ENCODE data around the gene THAP7.

Gene THAP7

GRCh38 chr22:21031545-21032036 is 29.7 kb upstream of the THAP7 start:
- no peaks in the 10 kb centered on the region for H3K9me3 ChIP-seq
- DNase-seq, result no peak
- intact Hi-C loops (cut with DNase I; ENCODE audit: low total_unique reads), result loop anchor here (5.0 kb wide), 1 partner anchor 936 kb away; no protein-coding TSS in a partner anchor
- H3K36me3 ChIP-seq, result no peaks in the 10 kb centered on the region
- TF ChIP-seq CTCF (IDR thresholded peaks at IDR 0.05), result no peak
- no peak overlapping the region for H3K4me3 ChIP-seq
- H3K27ac ChIP-seq, result no peak overlapping the region
- peaks cover 0 to 15% (median 9%) of the 10 kb centered on the region in 4 donors for H3K4me1 ChIP-seq
- H3K27me3 ChIP-seq, result peaks cover 0 to 64% of the 10 kb centered on the region in 2 donors

GRCh38 chr22:21030621-21031544 is 29.0 kb upstream of the THAP7 start:
- Histone ChIP-seq H3K27ac (no peak overlapping the region), H3K9me3 (no peaks in the 10 kb centered on the region), H3K4me1 (peaks cover 0 to 15% (median 9%) of the 10 kb centered on the region in 4 donors), H3K36me3 (no peaks in the 10 kb centered on the region), H3K27me3 (peaks cover 0 to 71% of the 10 kb centered on the region in 2 donors), H3K4me3 (no peak overlapping the region)
- intact Hi-C loops (cut with DNase I; ENCODE audit: low total_unique reads), result loop anchor here (5.0 kb wide), 1 partner anchor 936 kb away; no protein-coding TSS in a partner anchor
- no peak for DNase-seq
- no peak for TF ChIP-seq CTCF (IDR thresholded peaks at IDR 0.05)

- DNase-seq, result no peak
These were observed 28.1 kb upstream of the THAP7 start for GRCh38 chr22:21030032-21030431.

GRCh38 chr22:21029486-21030025 is 27.6 kb upstream of the THAP7 start:
- Histone ChIP-seq H3K9me3 (no peaks in the 10 kb centered on the region), H3K27ac (no peak overlapping the region), H3K4me1 (peaks cover 0 to 15% (median 9%) of the 10 kb centered on the region in 4 donors), H3K27me3 (peaks cover 0 to 75% of the 10 kb centered on the region in 2 donors), H3K4me3 (no peak overlapping the region), H3K36me3 (no peaks in the 10 kb centered on the region)
- no peak for DNase-seq
- no peak for TF ChIP-seq CTCF (IDR thresholded peaks at IDR 0.05)
- intact Hi-C loops (cut with DNase I; ENCODE audit: low total_unique reads), result loop anchor here (5.0 kb wide), 1 partner anchor 938 kb away; no protein-coding TSS in a partner anchor

More at GRCh38 chr22:21030032-21030431, 28.1 kb upstream of the THAP7 start:
- Histone ChIP-seq H3K4me3 (no peak overlapping the region), H3K4me1 (peaks cover 0 to 15% (median 9%) of the 10 kb centered on the region in 4 donors), H3K27ac (no peak overlapping the region), H3K27me3 (peaks cover 0 to 75% of the 10 kb centered on the region in 2 donors), H3K9me3 (no peaks in the 10 kb centered on the region), H3K36me3 (no peaks in the 10 kb centered on the region)
- TF ChIP-seq CTCF (IDR thresholded peaks at IDR 0.05), result no peak
- intact Hi-C loops (cut with DNase I; ENCODE audit: low total_unique reads), result loop anchor here (5.0 kb wide), 1 partner anchor 937 kb away; no protein-coding TSS in a partner anchor

DNA sequence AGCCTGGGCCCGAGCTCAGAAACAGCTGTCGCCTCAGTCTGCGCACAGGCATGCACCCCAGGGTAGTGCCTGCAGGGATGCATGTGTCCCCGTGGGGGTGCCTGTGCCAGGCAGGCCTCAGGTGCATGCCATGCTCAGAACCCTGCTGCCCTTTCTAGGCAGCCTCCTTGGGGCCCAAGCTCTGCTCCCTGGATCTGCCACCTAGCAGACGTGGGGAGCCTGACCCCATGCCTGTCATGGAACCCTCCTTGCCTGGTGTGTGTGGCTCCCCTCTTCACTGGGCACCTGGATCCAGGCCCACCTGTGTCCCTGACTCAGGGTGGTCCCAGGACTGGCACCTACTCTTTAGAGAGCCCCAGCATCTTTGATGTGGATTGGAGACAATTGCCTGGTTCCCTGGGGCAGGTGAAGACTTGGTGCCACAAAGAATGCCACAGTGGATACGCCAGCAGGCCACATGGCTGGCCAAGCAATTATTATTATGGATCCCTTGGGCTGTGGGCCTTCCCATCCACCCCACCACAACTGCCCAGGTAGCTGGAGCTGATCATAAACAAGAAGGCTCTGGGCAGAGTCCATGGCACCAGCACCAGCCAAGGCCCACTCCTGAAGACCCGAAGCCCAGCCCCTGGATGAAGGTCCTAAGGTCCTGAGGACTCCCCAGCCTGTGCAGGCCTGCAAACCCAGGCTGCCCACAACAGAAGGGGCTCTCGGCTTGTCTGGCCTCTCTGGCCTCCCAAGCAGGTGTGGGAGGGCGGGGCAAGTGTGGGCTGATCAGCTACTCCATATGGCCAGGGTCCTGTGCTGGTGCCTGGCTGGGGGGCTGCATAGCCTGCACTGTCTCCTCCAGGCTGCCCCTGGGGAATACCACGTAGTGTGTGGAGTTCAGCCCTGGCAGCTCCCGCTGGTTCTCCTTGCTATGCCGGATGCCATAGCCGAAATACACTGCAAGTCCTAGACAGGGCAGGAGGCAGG is 26.6 kb upstream of the THAP7 start:
- Histone ChIP-seq H3K36me3 (no peaks in the 10 kb centered on the region), H3K9me3 (no peaks in the 10 kb centered on the region), H3K27me3 (peaks cover 0 to 75% of the 10 kb centered on the region in 2 donors), H3K4me1 (peaks cover 0 to 15% (median 9%) of the 10 kb centered on the region in 4 donors), H3K4me3 (no peak overlapping the region), H3K27ac (no peak overlapping the region)
- DNase-seq, result no peak
- no peak for TF ChIP-seq CTCF (IDR thresholded peaks at IDR 0.05)
- intact Hi-C loops (cut with DNase I; ENCODE audit: low total_unique reads), result no loop called here
